ENCODE results near the gene ZNF487. TPM values are rescaled to one million over a fixed set of nuclear protein-coding genes. Genes with fewer than 3 reads are reported as not detected.
"Not testable (repeated sequence)": the region's sequence is repeated elsewhere in the genome, so short reads cannot be mapped to it uniquely, and the experiment has no call there.

Gene ZNF487
- total RNA-seq, 1 donor from 2014 or later = 8.4 TPM

GRCh38 chr10:43427166-43427825 is 9.6 kb upstream of the ZNF487 start:
- Histone ChIP-seq H3K4me1 (ENCODE audit: control insufficient read depth in 3 of 3, insufficient read depth in 3 of 3, low read length in 3 of 3) (no peaks in the 10 kb centered on the region), H3K9ac (ENCODE audit: low read depth in 1 of 3, low read length in 3 of 3) (no peak overlapping the region), H3K36me3 (ENCODE audit: control insufficient read depth in 3 of 3, insufficient read depth in 3 of 3, low read length in 3 of 3) (no peaks in the 10 kb centered on the region), H3K27ac (ENCODE audit: low read depth, low read length) (no peak overlapping the region), H3K9me3 (ENCODE audit: control insufficient read depth in 3 of 3, low read length in 3 of 3) (no peaks in the 10 kb centered on the region), H3K4me3 (ENCODE audit: low read length in 3 of 3) (no peak overlapping the region), H3K27me3 (ENCODE audit: control insufficient read depth in 3 of 3, insufficient read depth in 3 of 3, low read length in 3 of 3) (no peaks in the 10 kb centered on the region)

DNA sequence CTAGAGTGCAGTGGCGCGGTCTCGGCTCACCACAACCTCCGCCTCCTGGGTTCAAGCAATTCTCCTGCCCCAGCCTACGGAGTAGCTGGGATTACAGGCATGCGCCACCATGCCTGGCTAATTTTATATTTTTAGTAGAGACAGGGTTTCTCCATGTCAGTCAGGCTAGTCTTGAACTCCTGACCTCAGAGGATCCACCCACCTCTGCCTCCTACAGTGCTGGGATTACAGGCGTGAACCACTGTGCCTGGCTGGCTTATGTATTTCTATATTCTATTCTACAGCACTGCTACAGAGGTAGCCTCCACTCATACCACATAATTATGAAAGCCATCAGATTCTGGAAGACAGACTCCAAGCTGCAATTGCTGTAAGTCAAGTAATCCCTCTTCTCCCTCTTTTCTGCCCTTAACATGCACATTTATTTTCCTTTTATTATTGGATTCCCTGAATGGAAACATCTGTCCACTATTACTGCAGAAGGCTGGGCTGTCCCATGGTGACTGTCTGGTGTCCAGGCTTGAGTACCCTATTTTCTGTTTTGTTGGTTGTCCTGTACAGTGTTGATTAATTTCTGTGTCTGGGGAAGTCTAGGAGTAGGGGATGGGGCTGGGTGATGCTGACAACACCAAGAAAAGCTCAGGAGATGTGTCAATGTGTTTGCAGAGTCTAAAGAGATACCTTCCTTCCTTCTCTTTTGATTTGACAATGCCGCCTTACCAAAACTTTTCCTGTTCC is 5.8 kb upstream of the ZNF487 start:
- Histone ChIP-seq H3K27ac (ENCODE audit: low read depth, low read length) (no peak overlapping the region), H3K4me3 (ENCODE audit: low read length in 3 of 3) (no peak overlapping the region), H3K9ac (ENCODE audit: low read depth in 1 of 3, low read length in 3 of 3) (no peak overlapping the region), H3K9me3 (ENCODE audit: control insufficient read depth in 3 of 3, low read length in 3 of 3) (no peaks in the 10 kb centered on the region), H3K36me3 (ENCODE audit: control insufficient read depth in 3 of 3, insufficient read depth in 3 of 3, low read length in 3 of 3) (no peaks in the 10 kb centered on the region), H3K4me1 (ENCODE audit: control insufficient read depth in 3 of 3, insufficient read depth in 3 of 3, low read length in 3 of 3) (peaks cover 0 to 3% (median under 1%) of the 10 kb centered on the region in 3 donors), H3K27me3 (ENCODE audit: control insufficient read depth in 3 of 3, insufficient read depth in 3 of 3, low read length in 3 of 3) (no peaks in the 10 kb centered on the region)

- H3K9me3 ChIP-seq (ENCODE audit: control insufficient read depth in 3 of 3, low read length in 3 of 3) = no peaks in the 10 kb centered on the region
Observed at GRCh38 chr10:43437141-43437870, 395 bp downstream of the ZNF487 start.

DNA sequence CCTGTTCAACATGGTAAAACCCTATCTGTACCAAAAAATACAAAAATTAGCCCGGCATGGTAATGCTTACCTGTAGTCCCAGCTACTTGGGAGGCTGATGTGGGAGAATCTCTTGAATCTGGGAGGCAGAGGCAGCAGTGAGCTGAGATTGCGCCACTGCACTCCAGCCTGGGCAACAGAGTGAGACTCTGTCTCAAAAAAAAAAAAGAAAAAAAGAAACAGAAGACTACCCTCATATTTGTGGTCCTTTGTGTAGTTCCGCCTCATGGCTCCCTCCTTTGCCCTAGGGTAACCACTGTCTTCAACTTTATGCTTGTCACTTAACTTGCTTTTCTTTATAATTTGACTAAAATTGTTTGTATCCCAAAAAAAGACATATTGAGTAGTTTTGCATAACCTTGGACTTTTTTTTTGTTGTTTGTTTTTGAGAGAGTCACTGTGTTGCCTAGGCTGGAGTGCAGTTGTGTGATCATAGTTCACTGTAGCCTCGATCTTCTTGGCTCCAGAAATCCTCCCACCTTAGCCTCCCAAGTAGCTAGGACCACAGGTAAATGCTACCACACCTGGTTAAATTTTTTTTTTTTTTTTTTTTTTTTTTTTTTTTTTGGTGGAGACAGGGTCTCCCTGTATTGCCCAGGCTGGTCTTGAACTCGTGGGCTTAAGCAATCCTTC is 3.7 kb downstream of the ZNF487 start:
- Histone ChIP-seq H3K4me1 (ENCODE audit: control insufficient read depth in 3 of 3, insufficient read depth in 3 of 3, low read length in 3 of 3) (peaks cover 4 to 7% (median 4%) of the 10 kb centered on the region in 3 donors), H3K27me3 (ENCODE audit: control insufficient read depth in 3 of 3, insufficient read depth in 3 of 3, low read length in 3 of 3) (no peaks in the 10 kb centered on the region), H3K36me3 (ENCODE audit: control insufficient read depth in 3 of 3, insufficient read depth in 3 of 3, low read length in 3 of 3) (no peaks in the 10 kb centered on the region), H3K9me3 (ENCODE audit: control insufficient read depth in 3 of 3, low read length in 3 of 3) (no peaks in the 10 kb centered on the region), H3K4me3 (ENCODE audit: low read length in 3 of 3) (no peak overlapping the region), H3K9ac (ENCODE audit: low read depth in 1 of 3, low read length in 3 of 3) (no peak overlapping the region), H3K27ac (ENCODE audit: low read depth, low read length) (no peak overlapping the region)

More at GRCh38 chr10:43437141-43437870, 395 bp downstream of the ZNF487 start:
- Histone ChIP-seq H3K36me3 (ENCODE audit: control insufficient read depth in 3 of 3, insufficient read depth in 3 of 3, low read length in 3 of 3) (no peaks in the 10 kb centered on the region), H3K4me1 (ENCODE audit: control insufficient read depth in 3 of 3, insufficient read depth in 3 of 3, low read length in 3 of 3) (peaks cover 4 to 8% (median 7%) of the 10 kb centered on the region in 3 donors), H3K27me3 (ENCODE audit: control insufficient read depth in 3 of 3, insufficient read depth in 3 of 3, low read length in 3 of 3) (no peaks in the 10 kb centered on the region), H3K9ac (ENCODE audit: low read depth in 1 of 3, low read length in 3 of 3) (peak overlapping the region; percentile 99 to 100 (median 100)), H3K27ac (ENCODE audit: low read depth, low read length) (peak overlapping the region; percentile 98), H3K4me3 (ENCODE audit: low read length in 3 of 3) (peak overlapping the region; percentile 79 to 99 (median 94))

DNA sequence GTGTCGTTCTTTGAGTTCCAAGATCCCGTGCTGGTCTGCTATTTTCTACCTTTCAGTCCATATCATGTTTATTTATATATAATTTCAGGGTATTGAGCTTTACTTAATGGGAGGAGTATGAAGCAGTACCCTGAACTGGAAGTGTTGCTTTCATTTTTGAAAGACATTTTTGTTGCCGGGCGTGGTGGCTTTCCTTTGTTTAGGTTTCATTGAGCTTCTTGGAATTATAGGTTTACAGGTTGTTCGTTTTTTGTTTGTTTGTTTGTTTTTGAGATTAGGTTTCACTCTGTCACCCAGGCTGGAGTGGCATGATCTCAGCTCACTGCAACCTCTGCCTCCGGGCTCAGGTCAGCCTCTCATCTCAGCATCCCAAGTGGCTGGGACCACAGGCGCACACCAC is 7.4 kb downstream of the ZNF487 start:
- Histone ChIP-seq H3K4me3 (ENCODE audit: low read length in 3 of 3) (no peak overlapping the region), H3K4me1 (ENCODE audit: control insufficient read depth in 3 of 3, insufficient read depth in 3 of 3, low read length in 3 of 3) (no peaks in the 10 kb centered on the region)

GRCh38 chr10:43444897-43445466 is 8.1 kb downstream of the ZNF487 start:
- no peak overlapping the region for H3K9ac ChIP-seq (ENCODE audit: low read depth in 1 of 3, low read length in 3 of 3)
- no peaks in the 10 kb centered on the region for H3K36me3 ChIP-seq (ENCODE audit: control insufficient read depth in 3 of 3, insufficient read depth in 3 of 3, low read length in 3 of 3)

More for the DNA sequence above, 7.4 kb downstream of the ZNF487 start:
- H3K27me3 ChIP-seq (ENCODE audit: control insufficient read depth in 3 of 3, insufficient read depth in 3 of 3, low read length in 3 of 3) = no peaks in the 10 kb centered on the region
- no peak overlapping the region for H3K9ac ChIP-seq (ENCODE audit: low read depth in 1 of 3, low read length in 3 of 3)
- H3K36me3 ChIP-seq (ENCODE audit: control insufficient read depth in 3 of 3, insufficient read depth in 3 of 3, low read length in 3 of 3) = no peaks in the 10 kb centered on the region
- H3K27ac ChIP-seq (ENCODE audit: low read depth, low read length) = no peak overlapping the region
- no peaks in the 10 kb centered on the region for H3K9me3 ChIP-seq (ENCODE audit: control insufficient read depth in 3 of 3, low read length in 3 of 3)

GRCh38 chr10:43446219-43447017 is 9.5 kb downstream of the ZNF487 start:
- H3K27ac ChIP-seq (ENCODE audit: low read depth, low read length); H3K4me1 ChIP-seq (ENCODE audit: control insufficient read depth in 3 of 3, insufficient read depth in 3 of 3, low read length in 3 of 3); H3K4me3 ChIP-seq (ENCODE audit: low read length in 3 of 3); H3K9ac ChIP-seq (ENCODE audit: low read depth in 1 of 3, low read length in 3 of 3); H3K27me3 ChIP-seq (ENCODE audit: control insufficient read depth in 3 of 3, insufficient read depth in 3 of 3, low read length in 3 of 3); H3K36me3 ChIP-seq (ENCODE audit: control insufficient read depth in 3 of 3, insufficient read depth in 3 of 3, low read length in 3 of 3); H3K9me3 ChIP-seq (ENCODE audit: control insufficient read depth in 3 of 3, low read length in 3 of 3): not testable (repeated sequence)

More at GRCh38 chr10:43444897-43445466, 8.1 kb downstream of the ZNF487 start:
- Histone ChIP-seq H3K27me3 (ENCODE audit: control insufficient read depth in 3 of 3, insufficient read depth in 3 of 3, low read length in 3 of 3) (no peaks in the 10 kb centered on the region), H3K4me1 (ENCODE audit: control insufficient read depth in 3 of 3, insufficient read depth in 3 of 3, low read length in 3 of 3) (no peaks in the 10 kb centered on the region), H3K4me3 (ENCODE audit: low read length in 3 of 3) (no peak overlapping the region), H3K9me3 (ENCODE audit: control insufficient read depth in 3 of 3, low read length in 3 of 3) (no peaks in the 10 kb centered on the region), H3K27ac (ENCODE audit: low read depth, low read length) (no peak overlapping the region)

DNA sequence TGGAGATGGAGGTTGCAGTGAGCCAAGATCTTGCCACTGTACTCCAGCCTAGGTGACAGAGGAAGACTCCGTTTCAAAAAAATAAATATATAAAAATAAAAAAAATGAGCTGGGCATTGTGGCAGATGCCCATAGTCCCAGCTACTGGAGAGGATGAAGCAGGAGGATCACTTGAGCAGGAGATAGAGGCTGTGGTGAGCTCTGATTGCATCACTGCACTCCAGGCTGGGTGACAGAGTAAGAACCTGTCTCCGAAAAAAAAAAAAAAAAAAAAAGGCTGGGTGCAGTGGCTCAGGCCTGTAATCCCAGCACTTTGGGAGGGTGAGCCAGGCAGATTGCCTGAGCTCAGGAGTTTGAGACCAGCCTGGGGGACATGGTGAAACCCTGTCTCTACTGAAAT is 11.8 kb downstream of the ZNF487 start:
- no peaks in the 10 kb centered on the region for H3K36me3 ChIP-seq (ENCODE audit: control insufficient read depth in 3 of 3, insufficient read depth in 3 of 3, low read length in 3 of 3)
- no peak overlapping the region for H3K9ac ChIP-seq (ENCODE audit: low read depth in 1 of 3, low read length in 3 of 3)
- no peaks in the 10 kb centered on the region for H3K9me3 ChIP-seq (ENCODE audit: control insufficient read depth in 3 of 3, low read length in 3 of 3)
- no peaks in the 10 kb centered on the region for H3K27me3 ChIP-seq (ENCODE audit: control insufficient read depth in 3 of 3, insufficient read depth in 3 of 3, low read length in 3 of 3)
- H3K27ac ChIP-seq (ENCODE audit: low read depth, low read length) = no peak overlapping the region
- no peaks in the 10 kb centered on the region for H3K4me1 ChIP-seq (ENCODE audit: control insufficient read depth in 3 of 3, insufficient read depth in 3 of 3, low read length in 3 of 3)
- no peak overlapping the region for H3K4me3 ChIP-seq (ENCODE audit: low read length in 3 of 3)

DNA sequence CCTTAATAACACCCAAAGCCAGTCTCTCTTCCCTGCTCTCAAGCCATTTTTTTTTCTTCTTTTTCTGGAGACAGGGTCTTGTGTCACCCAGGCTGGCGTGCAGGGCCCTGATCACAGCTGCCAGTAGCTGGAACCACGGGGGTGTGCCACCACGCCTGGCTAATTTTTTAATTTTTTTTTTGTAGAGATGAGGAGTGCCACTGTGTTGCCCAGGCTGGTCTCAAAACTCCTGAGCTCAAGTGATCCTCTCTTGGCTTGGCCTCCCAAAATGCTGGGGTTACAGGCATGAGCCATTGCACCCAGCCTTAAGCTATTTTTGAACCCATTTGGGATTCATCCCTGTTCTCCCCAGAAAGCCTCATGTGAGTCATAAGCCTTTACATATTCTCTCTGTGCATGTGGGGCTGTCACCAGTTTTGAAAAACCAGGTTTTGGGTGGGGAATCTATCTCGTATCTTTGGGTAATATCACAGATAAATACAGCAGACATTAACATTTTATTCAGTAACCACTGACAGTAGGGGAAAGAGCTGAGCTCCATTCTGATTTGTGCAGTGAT is 15.5 kb downstream of the ZNF487 start:
- Histone ChIP-seq H3K27me3 (ENCODE audit: control insufficient read depth in 3 of 3, insufficient read depth in 3 of 3, low read length in 3 of 3) (no peaks in the 10 kb centered on the region), H3K9ac (ENCODE audit: low read depth in 1 of 3, low read length in 3 of 3) (no peak overlapping the region), H3K4me1 (ENCODE audit: control insufficient read depth in 3 of 3, insufficient read depth in 3 of 3, low read length in 3 of 3) (peaks cover 13 to 16% (median 14%) of the 10 kb centered on the region in 3 donors), H3K4me3 (ENCODE audit: low read length in 3 of 3) (no peak overlapping the region), H3K9me3 (ENCODE audit: control insufficient read depth in 3 of 3, low read length in 3 of 3) (no peaks in the 10 kb centered on the region), H3K36me3 (ENCODE audit: control insufficient read depth in 3 of 3, insufficient read depth in 3 of 3, low read length in 3 of 3) (no peaks in the 10 kb centered on the region), H3K27ac (ENCODE audit: low read depth, low read length) (no peak overlapping the region)

All from skeletal muscle tissue (tissue), 4 donors.